ENCODE results near the gene PIK3R6. TPM values are rescaled to one million over a fixed set of nuclear protein-coding genes. Genes with fewer than 3 reads are reported as not detected.
A peak's percentile ranks its signal among the peaks of the same experiment; 100 is the strongest.

PIK3R6 gene
- total RNA-seq, 1 donor from 2014 or later: not detected

GRCh38 chr17:8832711-8833352 lies 34.6 kb downstream of the PIK3R6 start:
- TF ChIP-seq, protein P1, sequence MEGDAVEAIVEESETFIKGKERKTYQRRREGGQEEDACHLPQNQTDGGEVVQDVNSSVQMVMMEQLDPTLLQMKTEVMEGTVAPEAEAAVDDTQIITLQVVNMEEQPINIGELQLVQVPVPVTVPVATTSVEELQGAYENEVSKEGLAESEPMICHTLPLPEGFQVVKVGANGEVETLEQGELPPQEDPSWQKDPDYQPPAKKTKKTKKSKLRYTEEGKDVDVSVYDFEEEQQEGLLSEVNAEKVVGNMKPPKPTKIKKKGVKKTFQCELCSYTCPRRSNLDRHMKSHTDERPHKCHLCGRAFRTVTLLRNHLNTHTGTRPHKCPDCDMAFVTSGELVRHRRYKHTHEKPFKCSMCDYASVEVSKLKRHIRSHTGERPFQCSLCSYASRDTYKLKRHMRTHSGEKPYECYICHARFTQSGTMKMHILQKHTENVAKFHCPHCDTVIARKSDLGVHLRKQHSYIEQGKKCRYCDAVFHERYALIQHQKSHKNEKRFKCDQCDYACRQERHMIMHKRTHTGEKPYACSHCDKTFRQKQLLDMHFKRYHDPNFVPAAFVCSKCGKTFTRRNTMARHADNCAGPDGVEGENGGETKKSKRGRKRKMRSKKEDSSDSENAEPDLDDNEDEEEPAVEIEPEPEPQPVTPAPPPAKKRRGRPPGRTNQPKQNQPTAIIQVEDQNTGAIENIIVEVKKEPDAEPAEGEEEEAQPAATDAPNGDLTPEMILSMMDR (conservative IDR thresholded peaks at IDR 0.05; ENCODE audit: low read depth, low read length): peak; percentile 28
- no peak for DNase-seq (ENCODE audit: low read depth)
- H3K4me3 ChIP-seq (ENCODE audit: low read depth, low read length): no peak overlapping the region

GRCh38 chr17:8831234-8831849 lies 36.1 kb downstream of the PIK3R6 start:
- no peak for DNase-seq (ENCODE audit: low read depth)
- TF ChIP-seq, protein P1 (conservative IDR thresholded peaks at IDR 0.05; ENCODE audit: low read depth, low read length): no peak
- H3K4me3 ChIP-seq (ENCODE audit: low read depth, low read length): no peak overlapping the region

- TF ChIP-seq, protein P1 (conservative IDR thresholded peaks at IDR 0.05; ENCODE audit: low read depth, low read length): no peak
- no peak for DNase-seq (ENCODE audit: low read depth)
- H3K4me3 ChIP-seq (ENCODE audit: low read depth, low read length): no peak overlapping the region
These were observed 37.3 kb downstream of the PIK3R6 start for GRCh38 chr17:8830141-8830540.

DNA sequence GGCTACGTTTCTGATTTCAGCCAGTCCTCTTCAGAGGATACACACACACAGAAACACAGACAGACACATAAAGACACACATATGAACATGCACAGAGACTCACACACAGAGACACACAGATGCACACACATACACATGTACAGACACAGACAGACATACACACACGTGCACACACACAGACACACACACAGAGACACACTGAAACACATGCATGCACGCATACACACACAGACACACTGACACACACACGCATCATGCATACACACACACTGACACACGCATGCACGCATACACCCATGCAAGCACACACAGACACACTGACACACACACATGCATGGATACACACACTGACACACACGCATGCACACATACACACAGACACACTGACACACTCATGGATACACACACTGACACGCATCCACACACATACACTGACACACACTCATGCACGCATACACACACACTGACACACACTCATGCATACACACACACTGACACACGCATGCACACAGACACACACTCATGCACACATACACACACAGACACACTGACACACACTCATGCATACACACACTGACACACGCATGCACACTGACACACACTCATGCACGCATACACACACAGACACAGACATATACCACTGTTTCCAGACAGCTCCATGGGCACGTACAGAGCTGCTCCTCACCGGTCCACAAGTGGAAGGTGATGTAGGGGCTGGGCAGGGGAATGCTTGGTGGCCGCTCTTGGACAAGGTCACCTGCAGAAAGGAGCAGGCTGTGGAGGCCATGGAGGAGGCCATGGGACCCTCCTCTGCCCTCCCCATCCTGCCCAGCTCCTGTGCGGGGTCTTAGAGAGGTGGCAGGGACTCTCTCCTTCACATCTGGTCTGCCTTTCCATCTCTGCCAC lies 38.2 kb downstream of the PIK3R6 start:
- no peak overlapping the region for H3K4me3 ChIP-seq (ENCODE audit: low read depth, low read length)
- DNase-seq (ENCODE audit: low read depth): no peak
- TF ChIP-seq, protein P1 (conservative IDR thresholded peaks at IDR 0.05; ENCODE audit: low read depth, low read length): no peak

DNA sequence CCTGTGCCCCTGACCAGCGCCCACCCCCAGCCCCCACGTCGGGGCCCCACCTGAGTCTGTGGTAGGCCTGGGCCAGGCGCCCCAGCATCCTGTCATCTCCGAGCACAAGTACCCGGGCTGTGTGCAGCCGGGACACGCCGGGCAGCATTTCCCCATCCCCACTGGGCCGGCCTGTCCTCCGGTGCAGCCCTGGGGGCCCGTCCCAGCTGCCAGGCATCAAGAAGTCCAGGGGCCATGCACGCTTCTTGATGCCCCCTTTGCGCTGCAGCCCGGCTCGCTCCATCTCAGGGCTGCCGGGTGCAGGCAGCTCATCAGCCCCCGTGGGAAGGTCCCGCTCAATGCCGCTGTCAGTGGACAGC lies 39.0 kb downstream of the PIK3R6 start:
- TF ChIP-seq, protein P1 (conservative IDR thresholded peaks at IDR 0.05; ENCODE audit: low read depth, low read length): no peak
- DNase-seq (ENCODE audit: low read depth): no peak
- H3K4me3 ChIP-seq (ENCODE audit: low read depth, low read length): no peak overlapping the region

DNA sequence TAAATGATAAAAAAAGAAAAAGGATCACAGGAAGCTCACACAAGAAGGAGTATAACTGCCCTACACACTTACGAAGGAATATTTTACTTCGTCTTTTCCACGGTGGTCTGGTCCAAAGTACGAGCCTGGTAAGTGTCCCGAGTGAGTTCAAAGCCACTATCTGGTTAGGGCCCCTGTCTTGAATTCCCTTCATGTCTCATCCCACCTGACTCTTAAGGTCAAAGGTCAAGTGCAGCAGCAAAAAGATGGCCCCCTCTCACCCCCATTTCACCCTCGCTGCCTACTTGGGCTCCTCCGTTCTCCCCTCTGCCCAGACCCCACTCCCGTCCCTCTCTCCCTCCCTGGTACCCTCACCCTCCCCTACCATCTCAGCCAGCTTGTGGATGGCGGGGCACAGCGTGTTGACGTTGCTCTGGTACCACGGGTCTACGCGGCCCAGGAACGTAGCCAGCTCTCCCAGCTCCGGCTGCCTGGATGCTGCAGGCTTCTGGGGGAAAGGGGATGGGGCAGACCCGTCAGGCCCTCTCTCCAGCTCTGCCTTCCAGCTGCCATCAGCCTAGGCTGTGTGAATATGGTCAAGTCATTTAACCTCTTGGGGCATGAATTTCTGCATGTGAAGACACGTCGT lies 40.6 kb downstream of the PIK3R6 start:
- H3K4me3 ChIP-seq (ENCODE audit: low read depth, low read length): no peak overlapping the region
- TF ChIP-seq, protein P1 (conservative IDR thresholded peaks at IDR 0.05; ENCODE audit: low read depth, low read length): no peak
- DNase-seq (ENCODE audit: low read depth): no peak

Data from epithelial cell of proximal tubule (primary cell).